Activated T-helper 2 cell treated with anti-CD3 and anti-CD28 coated beads, Interferon-gamma antibody, Interleukin-2, Interleukin-4, amounts not matched to agents 10 μg/mL and 5 μg/mL and 100 μg/mL, durations not matched to agents 14 hours and 24 hours and 36 hours (primary cell): Measurements from ENCODE around the gene ZFAND3. TPM values are rescaled to one million over a fixed set of nuclear protein-coding genes. Genes with fewer than 3 reads are reported as not detected.

Source experiments
- DNase-seq: peaks from one replicate; pipeline ENCODE4 v3.0.0; 2021; ENCODE audit warnings: low spot score
- H3K27ac Mint-ChIP-seq: one replicate; pipeline ENCODE4 v1.8.0; 2021; ENCODE audit warnings: mixed read lengths
- H3K27me3 Mint-ChIP-seq: one replicate; pipeline ENCODE4 v1.8.0; 2021; ENCODE audit warnings: low read depth, mixed read lengths
- H3K36me3 Mint-ChIP-seq: one replicate; pipeline ENCODE4 v1.8.0; 2021; ENCODE audit warnings: low read depth, mixed read lengths
- H3K4me1 Mint-ChIP-seq: one replicate; pipeline ENCODE4 v1.8.0; 2021; ENCODE audit warnings: low read depth, mixed read lengths
- H3K4me3 Mint-ChIP-seq: one replicate; pipeline ENCODE4 v1.8.0; 2021; ENCODE audit warnings: low read depth, mild to moderate bottlenecking, moderate library complexity, mixed read lengths
- H3K9me3 Mint-ChIP-seq: one replicate; pipeline ENCODE4 v1.8.0; 2021; ENCODE audit warnings: mixed read lengths
- intact Hi-C: fragments of 100-400 bp; cut with micrococcal nuclease; formaldehyde crosslinking; loops from one replicate; pipeline ENCODE4 v1.15.1; 2023
- total RNA-seq: library from RNA; stranded (reverse); gene quantifications from 2 replicates; pipeline ENCODE4 v1.2.3, GENCODE V29; 2022

ZFAND3 gene
- total RNA-seq, 1 donor from 2014 or later = 30.8 TPM

- intact Hi-C loops = no loop called here
- H3K4me3 Mint-ChIP-seq = no peak overlapping the region
Measured at GRCh38 chr6:38015341-38015740, 195.8 kb downstream of the ZFAND3 start.

GRCh38 chr6:38016824-38017223, 197.3 kb downstream of the ZFAND3 start:
- H3K27ac Mint-ChIP-seq = no peak overlapping the region
- intact Hi-C loops = no loop called here
- H3K9me3 Mint-ChIP-seq = no peaks in the 10 kb centered on the region
- no peak for DNase-seq
- peaks cover 3% of the 10 kb centered on the region for H3K36me3 Mint-ChIP-seq
- peaks cover 7% of the 10 kb centered on the region for H3K4me1 Mint-ChIP-seq
- H3K4me3 Mint-ChIP-seq = no peak overlapping the region
- H3K27me3 Mint-ChIP-seq = no peaks in the 10 kb centered on the region

More at GRCh38 chr6:38015341-38015740, 195.8 kb downstream of the ZFAND3 start:
- DNase-seq = no peak
- H3K27me3 Mint-ChIP-seq = no peaks in the 10 kb centered on the region
- no peaks in the 10 kb centered on the region for H3K9me3 Mint-ChIP-seq
- peaks cover 7% of the 10 kb centered on the region for H3K4me1 Mint-ChIP-seq
- no peak overlapping the region for H3K27ac Mint-ChIP-seq
- peaks cover 3% of the 10 kb centered on the region for H3K36me3 Mint-ChIP-seq

GRCh38 chr6:38018755-38019165, 199.2 kb downstream of the ZFAND3 start:
- intact Hi-C loops = no loop called here
- Mint-ChIP-seq H3K4me1 (peaks cover 5% of the 10 kb centered on the region), H3K9me3 (no peaks in the 10 kb centered on the region)

GRCh38 chr6:38020593-38020992, 201.1 kb downstream of the ZFAND3 start:
- intact Hi-C loops = no loop called here
- Mint-ChIP-seq H3K27ac (no peak overlapping the region), H3K4me1 (peaks cover 5% of the 10 kb centered on the region)

More at GRCh38 chr6:38018755-38019165, 199.2 kb downstream of the ZFAND3 start:
- Mint-ChIP-seq H3K4me3 (no peak overlapping the region), H3K27ac (no peak overlapping the region), H3K36me3 (peaks cover 2% of the 10 kb centered on the region), H3K27me3 (no peaks in the 10 kb centered on the region)
- no peak for DNase-seq

GRCh38 chr6:38021029-38021428, 201.5 kb downstream of the ZFAND3 start:
- no peaks in the 10 kb centered on the region for H3K27me3 Mint-ChIP-seq

More at GRCh38 chr6:38020593-38020992, 201.1 kb downstream of the ZFAND3 start:
- no peak overlapping the region for H3K4me3 Mint-ChIP-seq
- H3K9me3 Mint-ChIP-seq = peaks cover 8% of the 10 kb centered on the region
- H3K27me3 Mint-ChIP-seq = no peaks in the 10 kb centered on the region
- peaks cover 9% of the 10 kb centered on the region for H3K36me3 Mint-ChIP-seq
- no peak for DNase-seq

GRCh38 chr6:38021571-38021970, 202.0 kb downstream of the ZFAND3 start:
- Mint-ChIP-seq H3K4me1 (peaks cover 5% of the 10 kb centered on the region), H3K27me3 (no peaks in the 10 kb centered on the region), H3K9me3 (peaks cover 8% of the 10 kb centered on the region), H3K36me3 (peaks cover 9% of the 10 kb centered on the region), H3K4me3 (no peak overlapping the region), H3K27ac (no peak overlapping the region)
- intact Hi-C loops = no loop called here
- no peak for DNase-seq

More at GRCh38 chr6:38021029-38021428, 201.5 kb downstream of the ZFAND3 start:
- intact Hi-C loops = no loop called here
- Mint-ChIP-seq H3K9me3 (peaks cover 8% of the 10 kb centered on the region), H3K27ac (no peak overlapping the region), H3K4me3 (no peak overlapping the region), H3K4me1 (peaks cover 5% of the 10 kb centered on the region), H3K36me3 (peaks cover 9% of the 10 kb centered on the region)
- DNase-seq = no peak

GRCh38 chr6:38022688-38023087, 203.2 kb downstream of the ZFAND3 start:
- Mint-ChIP-seq H3K36me3 (peaks cover 9% of the 10 kb centered on the region), H3K27ac (no peak overlapping the region), H3K4me3 (no peak overlapping the region), H3K4me1 (peaks cover 9% of the 10 kb centered on the region), H3K27me3 (no peaks in the 10 kb centered on the region), H3K9me3 (peaks cover 8% of the 10 kb centered on the region)
- DNase-seq = no peak
- intact Hi-C loops = no loop called here

- intact Hi-C loops = no loop called here
- Mint-ChIP-seq H3K36me3 (peaks cover 11% of the 10 kb centered on the region), H3K9me3 (peaks cover 8% of the 10 kb centered on the region), H3K27me3 (no peaks in the 10 kb centered on the region), H3K4me1 (peaks cover 22% of the 10 kb centered on the region), H3K4me3 (no peak overlapping the region), H3K27ac (no peak overlapping the region)
- DNase-seq = no peak
Measured at GRCh38 chr6:38024908-38025307, 205.4 kb downstream of the ZFAND3 start.

- no peak overlapping the region for H3K27ac Mint-ChIP-seq
- H3K4me1 Mint-ChIP-seq = peaks cover 24% of the 10 kb centered on the region
- no peaks in the 10 kb centered on the region for H3K27me3 Mint-ChIP-seq
- no peak overlapping the region for H3K4me3 Mint-ChIP-seq
- DNase-seq = no peak
- intact Hi-C loops = no loop called here
- peaks cover 8% of the 10 kb centered on the region for H3K9me3 Mint-ChIP-seq
- peaks cover 11% of the 10 kb centered on the region for H3K36me3 Mint-ChIP-seq
Measured at GRCh38 chr6:38025451-38025850, 205.9 kb downstream of the ZFAND3 start.

GRCh38 chr6:38027685-38028373, 208.3 kb downstream of the ZFAND3 start:
- peaks cover 8% of the 10 kb centered on the region for H3K9me3 Mint-ChIP-seq
- DNase-seq = no peak
- no peak overlapping the region for H3K4me3 Mint-ChIP-seq
- H3K27me3 Mint-ChIP-seq = no peaks in the 10 kb centered on the region
- intact Hi-C loops = no loop called here
- peaks cover 11% of the 10 kb centered on the region for H3K36me3 Mint-ChIP-seq
- no peak overlapping the region for H3K27ac Mint-ChIP-seq
- peaks cover 30% of the 10 kb centered on the region for H3K4me1 Mint-ChIP-seq

GRCh38 chr6:38030380-38030779, 210.9 kb downstream of the ZFAND3 start:
- Mint-ChIP-seq H3K27me3 (no peaks in the 10 kb centered on the region), H3K36me3 (peaks cover 3% of the 10 kb centered on the region), H3K4me3 (no peak overlapping the region), H3K9me3 (no peaks in the 10 kb centered on the region), H3K4me1 (peaks cover 42% of the 10 kb centered on the region), H3K27ac (no peak overlapping the region)
- intact Hi-C loops = loop anchor here (5.0 kb wide), 1 partner anchor 462 kb away; no protein-coding TSS in a partner anchor
- no peak for DNase-seq

GRCh38 chr6:38032797-38033196, 213.3 kb downstream of the ZFAND3 start:
- peaks cover 3% of the 10 kb centered on the region for H3K36me3 Mint-ChIP-seq
- no peaks in the 10 kb centered on the region for H3K9me3 Mint-ChIP-seq
- H3K27me3 Mint-ChIP-seq = no peaks in the 10 kb centered on the region
- H3K4me1 Mint-ChIP-seq = peaks cover 37% of the 10 kb centered on the region
- intact Hi-C loops = loop anchor here (5.0 kb wide), 1 partner anchor 460 kb away; no protein-coding TSS in a partner anchor
- no peak for DNase-seq
- no peak overlapping the region for H3K4me3 Mint-ChIP-seq
- no peak overlapping the region for H3K27ac Mint-ChIP-seq

GRCh38 chr6:38033442-38033982, 214.0 kb downstream of the ZFAND3 start:
- intact Hi-C loops = loop anchor here (5.0 kb wide), 1 partner anchor 459 kb away; no protein-coding TSS in a partner anchor
- Mint-ChIP-seq H3K9me3 (no peaks in the 10 kb centered on the region), H3K27ac (no peak overlapping the region), H3K4me3 (no peak overlapping the region), H3K36me3 (peaks cover 3% of the 10 kb centered on the region), H3K27me3 (no peaks in the 10 kb centered on the region), H3K4me1 (peaks cover 30% of the 10 kb centered on the region)
- DNase-seq = no peak
